HUES48 (cell line): ENCODE data around the gene CNIH4.
"Not testable (repeated sequence)": the region's sequence is repeated elsewhere in the genome, so short reads cannot be mapped to it uniquely, and the experiment has no call there.

Source experiments
- H3K27ac ChIP-seq: one replicate; pipeline ENCODE4 v1.7.0; 2013; ENCODE audit warnings: low read depth, low read length, inconsistent platforms
- H3K27me3 ChIP-seq: 2 replicates; pipeline ENCODE4 v1.6.1; 2013; ENCODE audit warnings: mild to moderate bottlenecking, low read length; ENCODE audit not compliant: control insufficient read depth, insufficient read depth
- H3K36me3 ChIP-seq: 2 replicates; pipeline ENCODE4 v1.6.1; 2013; ENCODE audit warnings: low read length; ENCODE audit not compliant: control insufficient read depth, insufficient read depth
- H3K4me1 ChIP-seq: 2 replicates; pipeline ENCODE4 v1.6.1; 2013; ENCODE audit warnings: mild to moderate bottlenecking, low read length; ENCODE audit not compliant: control insufficient read depth, insufficient read depth
- H3K4me3 ChIP-seq: 2 replicates; pipeline ENCODE4 v1.5.1; 2013; ENCODE audit warnings: mild to moderate bottlenecking, low read depth, low read length
- H3K9ac ChIP-seq: 2 replicates; pipeline ENCODE4 v1.6.1; 2013; ENCODE audit warnings: mild to moderate bottlenecking, low read depth, low read length, moderate library complexity
- H3K9me3 ChIP-seq: 2 replicates; pipeline ENCODE4 v1.6.1; 2013; ENCODE audit warnings: low read length; ENCODE audit not compliant: control insufficient read depth, insufficient read depth

Gene CNIH4

GRCh38 chr1:224352436-224353085 lies 4.1 kb upstream of the CNIH4 start:
- H3K27me3 ChIP-seq, H3K9me3 ChIP-seq, H3K9ac ChIP-seq, H3K4me1 ChIP-seq, H3K27ac ChIP-seq, H3K4me3 ChIP-seq, H3K36me3 ChIP-seq: not testable (repeated sequence)

GRCh38 chr1:224353975-224354925 lies 2.4 kb upstream of the CNIH4 start:
- Histone ChIP-seq H3K27ac (no peak overlapping the region), H3K4me1 (peaks cover 16% of the 10 kb centered on the region), H3K27me3 (no peaks in the 10 kb centered on the region), H3K36me3 (no peaks in the 10 kb centered on the region), H3K9ac (no peak overlapping the region), H3K9me3 (peaks cover 6% of the 10 kb centered on the region; the same call in 1 of the 2 replicates), H3K4me3 (no peak overlapping the region)

- H3K27ac ChIP-seq: peak overlapping the region; percentile 78
- H3K4me1 ChIP-seq: peaks cover 20% of the 10 kb centered on the region
- H3K4me3 ChIP-seq: peak overlapping the region; percentile 93
- H3K9me3 ChIP-seq: no peaks in the 10 kb centered on the region; the same call in 1 of the 2 replicates
- H3K36me3 ChIP-seq: peaks cover 8% of the 10 kb centered on the region
- H3K27me3 ChIP-seq: no peaks in the 10 kb centered on the region
- H3K9ac ChIP-seq: peak overlapping the region; percentile 69
Measured at GRCh38 chr1:224357626-224358124, 996 bp downstream of the CNIH4 start.

GRCh38 chr1:224358237-224358636 lies 1.6 kb downstream of the CNIH4 start:
- peak overlapping the region; percentile 93 for H3K4me3 ChIP-seq

GRCh38 chr1:224359207-224359606 lies 2.5 kb downstream of the CNIH4 start:
- Histone ChIP-seq H3K9ac (no peak overlapping the region), H3K9me3 (no peaks in the 10 kb centered on the region), H3K4me1 (peaks cover 20% of the 10 kb centered on the region), H3K4me3 (no peak overlapping the region), H3K27me3 (no peaks in the 10 kb centered on the region), H3K36me3 (peaks cover 15% of the 10 kb centered on the region), H3K27ac (no peak overlapping the region)

More at GRCh38 chr1:224358237-224358636, 1.6 kb downstream of the CNIH4 start:
- H3K9ac ChIP-seq: no peak overlapping the region
- no peaks in the 10 kb centered on the region for H3K27me3 ChIP-seq
- H3K9me3 ChIP-seq: no peaks in the 10 kb centered on the region
- H3K36me3 ChIP-seq: peaks cover 8% of the 10 kb centered on the region
- H3K27ac ChIP-seq: no peak overlapping the region
- H3K4me1 ChIP-seq: peaks cover 20% of the 10 kb centered on the region

- H3K27ac ChIP-seq: no peak overlapping the region
- H3K36me3 ChIP-seq: peaks cover 90% of the 10 kb centered on the region
- no peak overlapping the region for H3K9ac ChIP-seq
Measured at GRCh38 chr1:224368409-224368808, 11.7 kb downstream of the CNIH4 start.

GRCh38 chr1:224373008-224373590 lies 16.4 kb downstream of the CNIH4 start:
- Histone ChIP-seq H3K9ac (no peak overlapping the region), H3K27me3 (no peaks in the 10 kb centered on the region), H3K4me1 (no peaks in the 10 kb centered on the region), H3K9me3 (no peaks in the 10 kb centered on the region), H3K36me3 (peaks cover 93% of the 10 kb centered on the region), H3K4me3 (no peak overlapping the region), H3K27ac (no peak overlapping the region)

More at GRCh38 chr1:224368409-224368808, 11.7 kb downstream of the CNIH4 start:
- no peak overlapping the region for H3K4me3 ChIP-seq
- no peaks in the 10 kb centered on the region for H3K9me3 ChIP-seq
- no peaks in the 10 kb centered on the region for H3K27me3 ChIP-seq
- H3K4me1 ChIP-seq: no peaks in the 10 kb centered on the region

- peaks cover 90% of the 10 kb centered on the region for H3K36me3 ChIP-seq
- H3K4me1 ChIP-seq: no peaks in the 10 kb centered on the region
- no peak overlapping the region for H3K9ac ChIP-seq
- H3K4me3 ChIP-seq: no peak overlapping the region
- H3K27ac ChIP-seq: no peak overlapping the region
- no peaks in the 10 kb centered on the region for H3K9me3 ChIP-seq
- H3K27me3 ChIP-seq: no peaks in the 10 kb centered on the region
Measured at GRCh38 chr1:224375059-224375458, 18.4 kb downstream of the CNIH4 start.

- Histone ChIP-seq H3K4me3 (no peak overlapping the region), H3K9me3 (no peaks in the 10 kb centered on the region), H3K4me1 (no peaks in the 10 kb centered on the region), H3K36me3 (peaks cover 70% of the 10 kb centered on the region), H3K27me3 (no peaks in the 10 kb centered on the region), H3K27ac (no peak overlapping the region), H3K9ac (no peak overlapping the region)
Measured at GRCh38 chr1:224377676-224378006, 21.0 kb downstream of the CNIH4 start.

- H3K36me3 ChIP-seq: peaks cover 58% of the 10 kb centered on the region
- H3K9ac ChIP-seq: no peak overlapping the region
- H3K4me3 ChIP-seq: no peak overlapping the region
- no peak overlapping the region for H3K27ac ChIP-seq
- H3K27me3 ChIP-seq: no peaks in the 10 kb centered on the region
- H3K4me1 ChIP-seq: no peaks in the 10 kb centered on the region
- H3K9me3 ChIP-seq: no peaks in the 10 kb centered on the region
Measured at GRCh38 chr1:224378855-224379631, 22.4 kb downstream of the CNIH4 start.
